Body of pancreas (tissue), 4 donors: ENCODE measurements around the gene ATOSA. TPM values are rescaled to one million over a fixed set of nuclear protein-coding genes. Genes with fewer than 3 reads are reported as not detected.
A peak's percentile ranks its signal among the peaks of the same experiment; 100 is the strongest.

Source experiments
- ATAC-seq: fragments of 150-250 bp; one replicate; pipeline ENCODE4 v1.9.1; 2016
- DNase-seq, 4 donors: peaks; one replicate each; pipeline ENCODE4 v3.0.0-alpha.2; 2019
- H3K27ac ChIP-seq, 4 donors: fragments of 200-600 bp; sonication (generic); 1 replicate in 3 of 4; 2 replicates in 1 of 4; pipeline versions ENCODE4 v1.5.1 to v1.6.1; 2016 to 2019; ENCODE audit warnings: mild to moderate bottlenecking in 1 of 4, mixed read lengths in 1 of 4, moderate library complexity in 1 of 4
- H3K27me3 ChIP-seq, 2 donors: fragments of 200-600 bp; sonication (generic); one replicate each; pipeline ENCODE4 v1.6.0; 2016; ENCODE audit warnings: mild to moderate bottlenecking in 1 of 2
- H3K36me3 ChIP-seq, 2 donors: fragments of 200-600 bp; sonication (generic); replicated peaks in 1 of 2; 2 replicates each; pipeline ENCODE4 v1.5.1; 2016; ENCODE audit warnings: low read depth in 2 of 2; ENCODE audit not compliant: insufficient read depth in 1 of 2
- H3K4me1 ChIP-seq: fragments of 200-600 bp; sonication (generic); one replicate; pipeline ENCODE4 v1.6.0; 2016
- H3K4me3 ChIP-seq, 2 donors: fragments of 200-600 bp; sonication (generic); 1 replicate in 1 of 2; 2 replicates in 1 of 2; pipeline ENCODE4 v1.5.1; 2016 to 2019
- H3K9me3 ChIP-seq, 3 donors: fragments of 200-600 bp; sonication (generic); 1 replicate in 2 of 3; 2 replicates in 1 of 3; pipeline ENCODE4 v1.5.1; 2016
- POLR2A ChIP-seq, 3 donors: fragments of 450-650 bp; IDR thresholded peaks; one replicate each; pipeline ENCODE4 v1.6.1; 2016; ENCODE audit warnings: antibody characterized with exemption in 3 of 3, mild to moderate bottlenecking in 2 of 3
- WGBS, 2 donors: methylation state at CpG; one replicate each; pipeline ENCODE4 v1.1.5; 2017; 5-methylcytosine and 5-hydroxymethylcytosine counted together
- intact Hi-C: fragments of 100-400 bp; cut with DNase I; formaldehyde crosslinking; loops from one replicate; pipeline ENCODE4 v1.15.1; 2023
- total RNA-seq, 2 donors: library from RNA; depleted of rRNA; stranded (reverse); fragments of >200 nt; gene quantifications; one replicate each; pipeline ENCODE4 v1.1.0, GENCODE V29; 2016
- TF ChIP-seq, protein P1 (sequence below), 7 experiments: fragments of 450-650 bp in 4 of 7; fragments of 200-600 bp in 3 of 7; sonication (generic) in 3 of 7; IDR thresholded peaks; one replicate each; pipeline ENCODE4 v1.5.1; 2016 to 2019; ENCODE audit warnings: antibody characterized with exemption in 7 of 7

The ATOSA gene, protein sequence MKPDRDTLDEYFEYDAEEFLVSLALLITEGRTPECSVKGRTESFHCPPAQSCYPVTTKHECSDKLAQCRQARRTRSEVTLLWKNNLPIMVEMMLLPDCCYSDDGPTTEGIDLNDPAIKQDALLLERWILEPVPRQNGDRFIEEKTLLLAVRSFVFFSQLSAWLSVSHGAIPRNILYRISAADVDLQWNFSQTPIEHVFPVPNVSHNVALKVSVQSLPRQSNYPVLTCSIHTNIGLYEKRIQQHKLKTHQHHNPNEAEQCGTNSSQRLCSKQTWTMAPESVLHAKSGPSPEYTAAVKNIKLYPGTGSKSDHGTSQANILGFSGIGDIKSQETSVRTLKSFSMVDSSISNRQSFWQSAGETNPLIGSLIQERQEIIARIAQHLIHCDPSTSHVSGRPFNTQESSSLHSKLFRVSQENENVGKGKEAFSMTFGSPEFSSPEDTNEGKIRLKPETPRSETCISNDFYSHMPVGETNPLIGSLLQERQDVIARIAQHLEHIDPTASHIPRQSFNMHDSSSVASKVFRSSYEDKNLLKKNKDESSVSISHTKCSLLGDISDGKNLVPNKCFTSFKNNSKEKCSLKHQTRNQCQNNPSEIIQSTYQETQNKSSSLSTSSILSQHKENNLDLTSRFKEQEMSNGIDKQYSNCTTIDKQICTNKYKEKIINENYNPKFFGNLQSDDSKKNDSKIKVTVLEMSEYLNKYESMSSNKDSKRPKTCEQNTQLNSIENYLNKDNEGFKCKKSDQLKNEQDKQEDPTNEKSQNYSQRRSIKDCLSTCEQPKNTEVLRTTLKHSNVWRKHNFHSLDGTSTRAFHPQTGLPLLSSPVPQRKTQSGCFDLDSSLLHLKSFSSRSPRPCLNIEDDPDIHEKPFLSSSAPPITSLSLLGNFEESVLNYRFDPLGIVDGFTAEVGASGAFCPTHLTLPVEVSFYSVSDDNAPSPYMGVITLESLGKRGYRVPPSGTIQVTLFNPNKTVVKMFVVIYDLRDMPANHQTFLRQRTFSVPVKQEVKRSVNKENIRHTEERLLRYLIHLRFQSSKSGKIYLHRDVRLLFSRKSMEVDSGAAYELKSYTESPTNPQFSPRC
- 10 to 100 TPM; 37.2 to 63.6 TPM for total RNA-seq

DNA sequence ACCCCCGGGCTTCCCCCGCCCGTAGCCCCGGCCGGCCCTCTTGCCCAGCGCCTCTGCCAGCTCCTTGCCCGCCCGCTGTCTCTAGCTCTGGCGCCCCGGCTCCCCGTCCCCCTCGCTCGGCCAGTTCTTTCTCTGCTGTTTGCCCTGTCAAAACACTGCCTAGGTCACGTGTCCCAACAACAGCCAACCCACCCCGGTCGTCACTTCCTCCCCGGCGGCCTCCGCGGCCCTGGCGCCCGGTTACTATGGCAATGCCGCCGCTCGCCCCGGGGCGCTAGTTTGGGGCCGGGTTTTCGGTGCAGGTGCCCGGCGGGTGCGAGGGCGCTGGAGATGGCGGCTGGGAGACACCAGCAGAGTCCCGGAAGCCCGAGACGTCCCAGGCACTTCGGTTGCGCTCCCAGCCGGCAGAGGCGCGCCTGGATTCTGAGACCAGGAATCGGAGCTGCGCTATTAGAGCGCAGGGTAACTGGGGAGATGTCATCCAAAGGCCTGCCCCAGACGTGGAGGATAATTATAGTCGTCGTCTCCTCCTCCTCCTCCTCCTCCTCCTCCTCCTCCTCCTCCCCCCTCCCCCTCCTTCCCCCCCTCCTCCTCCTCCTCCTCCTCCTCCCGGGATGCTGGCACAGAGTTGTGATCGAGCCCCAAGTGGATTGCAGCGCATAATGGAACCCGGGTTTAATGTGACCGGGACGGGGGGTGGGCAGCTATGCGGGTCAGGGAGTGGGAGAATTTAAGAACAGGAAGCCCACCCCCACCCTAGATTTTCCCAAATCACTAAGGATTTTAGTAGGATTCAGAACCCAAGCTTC, at the start of gene ATOSA:
TSS of gene ATOSA (minus strand) at position 157 of the 809 bp plus-strand sequence. CDS start 1,367 bp downstream, outside the sequence.
- ATAC-seq (peak; percentile 89), DNase-seq (peak; percentile 92 to 94 (median 92))
- Histone ChIP-seq H3K4me3 (peak within 1 kb of the TSS; percentile 83 to 94), H3K27ac (peak within 1 kb of the TSS; percentile 95 to 99 (median 98)), H3K36me3 (no peaks in the 10 kb centered on the region), H3K4me1 (peaks cover 25% of the 10 kb centered on the region), H3K9me3 (no peaks in the 10 kb centered on the region), H3K27me3 (no peaks in the 10 kb centered on the region)
- intact Hi-C loops, result loop anchor here (10.0 kb wide), 1 partner anchor 55 kb away; no protein-coding TSS in a partner anchor
- TF ChIP-seq POLR2A (IDR thresholded peaks at IDR 0.05), result peak; percentile 76 to 91 (median 88)
- TF ChIP-seq, protein P1, sequence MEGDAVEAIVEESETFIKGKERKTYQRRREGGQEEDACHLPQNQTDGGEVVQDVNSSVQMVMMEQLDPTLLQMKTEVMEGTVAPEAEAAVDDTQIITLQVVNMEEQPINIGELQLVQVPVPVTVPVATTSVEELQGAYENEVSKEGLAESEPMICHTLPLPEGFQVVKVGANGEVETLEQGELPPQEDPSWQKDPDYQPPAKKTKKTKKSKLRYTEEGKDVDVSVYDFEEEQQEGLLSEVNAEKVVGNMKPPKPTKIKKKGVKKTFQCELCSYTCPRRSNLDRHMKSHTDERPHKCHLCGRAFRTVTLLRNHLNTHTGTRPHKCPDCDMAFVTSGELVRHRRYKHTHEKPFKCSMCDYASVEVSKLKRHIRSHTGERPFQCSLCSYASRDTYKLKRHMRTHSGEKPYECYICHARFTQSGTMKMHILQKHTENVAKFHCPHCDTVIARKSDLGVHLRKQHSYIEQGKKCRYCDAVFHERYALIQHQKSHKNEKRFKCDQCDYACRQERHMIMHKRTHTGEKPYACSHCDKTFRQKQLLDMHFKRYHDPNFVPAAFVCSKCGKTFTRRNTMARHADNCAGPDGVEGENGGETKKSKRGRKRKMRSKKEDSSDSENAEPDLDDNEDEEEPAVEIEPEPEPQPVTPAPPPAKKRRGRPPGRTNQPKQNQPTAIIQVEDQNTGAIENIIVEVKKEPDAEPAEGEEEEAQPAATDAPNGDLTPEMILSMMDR (IDR thresholded peaks at IDR 0.05), result peak in 2 of 7 experiments; percentile 28 to 30
- WGBS, 2 donors, result 0 to 2% methylated on average over 19 to 50 of the region's 55 CpGs

DNA sequence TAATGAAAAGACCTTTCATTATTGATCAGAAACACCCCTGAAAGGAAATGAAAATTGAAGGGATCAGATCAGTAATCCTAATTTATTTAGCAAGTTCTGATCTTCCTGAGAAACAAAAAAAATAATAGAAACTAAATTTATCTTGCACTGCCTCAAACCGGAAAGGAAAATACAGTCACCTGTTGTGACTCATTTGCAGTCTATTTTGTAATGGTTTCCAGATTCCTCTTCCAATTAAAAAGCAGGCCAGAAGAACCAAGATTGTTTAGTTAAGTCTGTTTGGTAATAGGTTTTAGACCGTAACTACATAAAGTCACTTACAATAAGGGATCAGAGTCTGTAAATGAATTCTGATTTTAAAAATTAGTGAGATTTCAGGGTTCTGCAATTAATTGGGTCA, 49.7 kb upstream of the ATOSA start:
- Histone ChIP-seq H3K27me3 (no peaks in the 10 kb centered on the region), H3K9me3 (no peaks in the 10 kb centered on the region), H3K27ac (no peak overlapping the region), H3K4me1 (peaks cover 21% of the 10 kb centered on the region), H3K4me3 (no peak overlapping the region), H3K36me3 (no peaks in the 10 kb centered on the region)
- WGBS, 2 donors, result 68 to 73% methylated on average over 2 of the region's 2 CpGs
- intact Hi-C loops, result no loop called here
- no peak for ATAC-seq
- TF ChIP-seq, protein P1 (IDR thresholded peaks at IDR 0.05), result no peak
- TF ChIP-seq POLR2A (IDR thresholded peaks at IDR 0.05), result no peak
- DNase-seq, result no peak

DNA sequence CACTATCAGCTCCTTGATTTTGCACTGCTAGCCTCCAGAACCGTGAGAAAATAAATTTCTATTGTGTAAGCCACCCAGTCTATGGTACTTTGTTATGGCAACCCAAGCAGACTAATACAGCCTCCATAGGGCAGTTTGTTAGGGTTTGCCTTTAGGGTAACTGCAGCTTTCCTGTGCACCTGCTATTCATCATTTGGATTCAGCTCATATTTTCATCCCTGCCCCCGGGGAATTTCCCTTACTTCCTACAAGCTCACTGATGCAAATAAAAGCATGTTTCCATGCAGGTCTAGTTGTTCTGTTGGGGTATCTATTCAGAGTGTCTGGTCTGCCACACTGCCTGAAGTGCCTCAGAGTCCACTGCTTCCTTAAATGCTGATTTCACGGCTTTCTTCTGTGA, 48.6 kb upstream of the ATOSA start:
- Histone ChIP-seq H3K9me3 (no peaks in the 10 kb centered on the region), H3K27ac (no peak overlapping the region), H3K27me3 (no peaks in the 10 kb centered on the region), H3K4me1 (peaks cover 21% of the 10 kb centered on the region), H3K4me3 (no peak overlapping the region), H3K36me3 (no peaks in the 10 kb centered on the region)
- TF ChIP-seq, protein P1 (IDR thresholded peaks at IDR 0.05), result no peak
- TF ChIP-seq POLR2A (IDR thresholded peaks at IDR 0.05), result no peak
- ATAC-seq (no peak), DNase-seq (no peak)
- intact Hi-C loops, result no loop called here
- 70 to 77% methylated on average over 3 of the region's 3 CpGs for WGBS, 2 donors

DNA sequence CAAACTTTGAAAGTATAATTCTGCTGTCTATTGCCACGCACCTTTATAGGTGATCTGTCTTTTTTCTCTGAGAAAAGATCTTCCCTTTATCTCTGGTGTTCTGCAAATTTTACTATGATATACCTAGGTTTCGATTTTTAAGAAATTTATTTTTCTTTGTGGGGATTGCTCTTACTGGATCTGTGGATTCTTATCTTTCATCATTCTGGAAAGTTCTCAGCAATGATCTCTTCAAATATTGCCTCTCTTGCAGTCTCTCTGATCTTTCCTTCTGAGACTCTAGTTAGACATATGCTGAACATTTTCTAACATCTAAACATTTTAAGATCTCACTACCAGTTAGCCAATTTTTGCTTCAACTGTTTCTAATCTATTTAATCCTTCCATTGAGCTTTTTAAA, 47.0 kb upstream of the ATOSA start:
- intact Hi-C loops, result no loop called here
- Histone ChIP-seq H3K4me1 (peaks cover 11% of the 10 kb centered on the region), H3K4me3 (no peak overlapping the region), H3K27me3 (no peaks in the 10 kb centered on the region), H3K36me3 (no peaks in the 10 kb centered on the region), H3K27ac (no peak overlapping the region), H3K9me3 (no peaks in the 10 kb centered on the region)
- no peak for TF ChIP-seq POLR2A (IDR thresholded peaks at IDR 0.05)
- TF ChIP-seq, protein P1 (IDR thresholded peaks at IDR 0.05), result no peak
- ATAC-seq, result no peak
- DNase-seq, result no peak
- WGBS, 2 donors, result 84 to 85% methylated on average over 2 of the region's 2 CpGs
